Breast epithelium (tissue), 4 donors: ENCODE data around the gene WDR37. TPM values are rescaled to one million over a fixed set of nuclear protein-coding genes. Genes with fewer than 3 reads are reported as not detected.
A peak's percentile ranks its signal among the peaks of the same experiment; 100 is the strongest.

Experiments used
- DNase-seq, 2 donors: peaks; one replicate each; pipeline ENCODE4 v3.0.0-alpha.2; 2019; ENCODE audit warnings: low spot score in 2 of 2
- H3K27ac ChIP-seq, 2 donors: fragments of 200-600 bp; sonication (generic) in 1 of 2; one replicate each; pipeline ENCODE4 v1.5.1; 2016 to 2019; ENCODE audit warnings: mild to moderate bottlenecking in 1 of 2
- H3K27me3 ChIP-seq, 2 donors: fragments of 200-600 bp; sonication (generic) in 1 of 2; one replicate each; pipeline versions ENCODE4 v1.5.1 to v1.6.0; 2017 to 2019; ENCODE audit warnings: control low read depth in 1 of 2, mild to moderate bottlenecking in 1 of 2
- H3K36me3 ChIP-seq: fragments of 200-600 bp; one replicate; pipeline ENCODE4 v1.5.1; 2019
- H3K4me1 ChIP-seq, 2 donors: fragments of 200-600 bp; sonication (generic); one replicate each; pipeline ENCODE4 v1.5.1; 2016 to 2019; ENCODE audit warnings: control low read depth in 1 of 2
- H3K4me3 ChIP-seq, 3 donors: fragments of 200-600 bp; sonication (generic); 1 replicate in 2 of 3; 2 replicates in 1 of 3; pipeline ENCODE4 v1.5.1; 2016 to 2019; ENCODE audit warnings: mild to moderate bottlenecking in 3 of 3, moderate library complexity in 2 of 3
- H3K9me3 ChIP-seq, 2 donors: fragments of 200-600 bp; sonication (generic) in 1 of 2; one replicate each; pipeline ENCODE4 v1.5.1; 2016 to 2019; ENCODE audit warnings: control low read depth in 1 of 2
- CTCF ChIP-seq, 3 donors: fragments of 450-650 bp; IDR thresholded peaks; one replicate each; pipeline ENCODE4 v1.5.1; 2016 to 2017; ENCODE audit warnings: antibody characterized with exemption in 3 of 3, mild to moderate bottlenecking in 3 of 3, moderate library complexity in 3 of 3
- POLR2A ChIP-seq: fragments of 450-650 bp; IDR thresholded peaks from one replicate; pipeline ENCODE4 v1.6.1; 2016; ENCODE audit warnings: antibody characterized with exemption, mild to moderate bottlenecking, moderate library complexity
- POLR2AphosphoS5 ChIP-seq, 3 donors: sonication (generic); formaldehyde crosslinking; IDR thresholded peaks; one replicate each; pipeline ENCODE4 v1.6.1; 2017; ENCODE audit warnings: antibody characterized with exemption in 3 of 3
- intact Hi-C: fragments of 100-400 bp; cut with DNase I; formaldehyde crosslinking; loops from one replicate; pipeline ENCODE4 v1.15.1; 2023; ENCODE audit warnings: low total_unique reads
- total RNA-seq, 3 donors: library from RNA; depleted of rRNA; stranded (reverse); fragments of >200 nt; gene quantifications; one replicate each; pipeline ENCODE4 v1.1.0, GENCODE V29; 2016

WDR37 gene
- total RNA-seq, 3 donors from 2014 or later, result 13.9 to 18.0 (median 14.4) TPM

GRCh38 chr10:1150638-1150955, 94.4 kb downstream of the WDR37 start:
- Histone ChIP-seq H3K27me3 (no peaks in the 10 kb centered on the region), H3K4me1 (no peaks in the 10 kb centered on the region), H3K27ac (no peak overlapping the region), H3K4me3 (no peak overlapping the region), H3K36me3 (no peaks in the 10 kb centered on the region), H3K9me3 (peaks cover 0 to 10% of the 10 kb centered on the region in 2 donors)
- TF ChIP-seq CTCF (IDR thresholded peaks at IDR 0.05) (no peak), POLR2AphosphoS5 (IDR thresholded peaks at IDR 0.05) (no peak), POLR2A (no peak)
- DNase-seq, result no peak
- intact Hi-C loops, result no loop called here

GRCh38 chr10:1151076-1152033, 95.2 kb downstream of the WDR37 start:
- intact Hi-C loops, result no loop called here
- Histone ChIP-seq H3K36me3 (no peaks in the 10 kb centered on the region), H3K4me3 (no peak overlapping the region), H3K4me1 (no peaks in the 10 kb centered on the region), H3K27ac (no peak overlapping the region), H3K27me3 (no peaks in the 10 kb centered on the region), H3K9me3 (peaks cover 0 to 2% of the 10 kb centered on the region in 2 donors)
- no peak for TF ChIP-seq POLR2AphosphoS5 (IDR thresholded peaks at IDR 0.05)
- no peak for TF ChIP-seq CTCF (IDR thresholded peaks at IDR 0.05)
- no peak for TF ChIP-seq POLR2A
- DNase-seq, result no peak

- DNase-seq, result no peak
- TF ChIP-seq CTCF (IDR thresholded peaks at IDR 0.05) (no peak), POLR2AphosphoS5 (IDR thresholded peaks at IDR 0.05) (no peak), POLR2A (no peak)
- Histone ChIP-seq H3K4me1 (no peaks in the 10 kb centered on the region), H3K9me3 (no peaks in the 10 kb centered on the region), H3K27ac (no peak overlapping the region), H3K4me3 (no peak overlapping the region), H3K27me3 (no peaks in the 10 kb centered on the region), H3K36me3 (no peaks in the 10 kb centered on the region)
- intact Hi-C loops, result no loop called here
Observed at GRCh38 chr10:1152386-1153250, 96.4 kb downstream of the WDR37 start.

- H3K4me3 ChIP-seq, result no peak overlapping the region
- TF ChIP-seq POLR2A (no peak), POLR2AphosphoS5 (IDR thresholded peaks at IDR 0.05) (no peak), CTCF (IDR thresholded peaks at IDR 0.05) (no peak)
- intact Hi-C loops, result no loop called here
Observed at GRCh38 chr10:1153251-1153763, 97.1 kb downstream of the WDR37 start.

More at GRCh38 chr10:1153251-1153763, 97.1 kb downstream of the WDR37 start:
- H3K9me3 ChIP-seq, result no peaks in the 10 kb centered on the region
- DNase-seq, result no peak
- no peaks in the 10 kb centered on the region for H3K4me1 ChIP-seq
- peak overlapping the region in 1 of 2 donors; percentile 25 for H3K27ac ChIP-seq
- no peaks in the 10 kb centered on the region for H3K27me3 ChIP-seq
- H3K36me3 ChIP-seq, result no peaks in the 10 kb centered on the region
